B cell (primary cell): ENCODE measurements around the gene RCBTB1.

ENCODE experiments used
- CTCF ChIP-seq: fragments of 200-600 bp; IDR thresholded peaks from one replicate; pipeline ENCODE4 v1.8.0; 2022; ENCODE audit warnings: antibody characterized with exemption, mild to moderate bottlenecking
- EZH2 ChIP-seq: IDR thresholded peaks from 2 replicates; pipeline ENCODE4 v1.6.1; 2012; ENCODE audit warnings: borderline replicate concordance, low read depth, mild to moderate bottlenecking, moderate library complexity, low read length; ENCODE audit not compliant: insufficient read depth, poor library complexity, severe bottlenecking

GRCh38 chr13:49536144-49536873 is 49.0 kb downstream of the RCBTB1 start:
- TF ChIP-seq CTCF = no peak
- TF ChIP-seq EZH2 = no peak
